Right lobe of liver (tissue), 6 donors: Measurements from ENCODE around the gene WNT16. TPM values are rescaled to one million over a fixed set of nuclear protein-coding genes. Genes with fewer than 3 reads are reported as not detected.

Experiments used
- ATAC-seq, 4 donors: fragments of 200-7000 bp; cut with Tn5 transposase; one replicate each; pipeline ENCODE4 v1.9.1; 2020; ENCODE audit warnings: mild to moderate bottlenecking in 4 of 4, moderate library complexity in 4 of 4
- DNase-seq, 3 donors: peaks; one replicate each; pipeline ENCODE4 v3.0.0-alpha.2; 2020
- H3K27ac ChIP-seq, 3 donors: fragments of 200-600 bp; one replicate each; pipeline ENCODE4 v1.8.0; 2022
- H3K27me3 ChIP-seq, 2 donors: fragments of 200-600 bp; one replicate each; pipeline ENCODE4 v1.8.0; 2022
- H3K36me3 ChIP-seq, 4 donors: fragments of 200-600 bp; sonication (generic) in 1 of 4; one replicate each; pipeline versions ENCODE4 v1.5.1 to v1.8.0; 2017 to 2022; ENCODE audit warnings: control low read depth in 1 of 4
- H3K4me1 ChIP-seq, 4 donors: fragments of 200-600 bp; sonication (generic) in 1 of 4; one replicate each; pipeline versions ENCODE4 v1.5.1 to v1.8.0; 2017 to 2022; ENCODE audit warnings: control low read depth in 1 of 4
- H3K4me3 ChIP-seq, 3 donors: fragments of 200-600 bp; one replicate each; pipeline ENCODE4 v1.8.0; 2022
- H3K9me3 ChIP-seq, 4 donors: fragments of 200-600 bp; sonication (generic) in 1 of 4; one replicate each; pipeline versions ENCODE4 v1.5.1 to v1.8.0; 2017 to 2022; ENCODE audit warnings: control low read depth in 1 of 4
- POLR2A ChIP-seq: fragments of 450-650 bp; IDR thresholded peaks from one replicate; pipeline ENCODE4 v1.6.1; 2017; ENCODE audit warnings: antibody characterized with exemption, mild to moderate bottlenecking
- WGBS: methylation state at CpG from one replicate; pipeline ENCODE4 v1.1.6; 2018; ENCODE audit warnings: low coverage, low lambda C conversion rate; ENCODE audit not compliant: insufficient coverage; ENCODE audit errors: missing lambda C conversion rate; 5-methylcytosine and 5-hydroxymethylcytosine counted together
- intact Hi-C, 2 donors: fragments of 100-400 bp; cut with DNase I; formaldehyde crosslinking; loops; one replicate each; pipeline versions ENCODE4 v1.11.2 to v1.14.1; 2022
- total RNA-seq, 6 experiments: library from RNA; depleted of rRNA in 2 of 6; stranded (reverse); fragments of >200 nt in 2 of 6; fragmentation: NEBNext Ultra II Directional in 3 of 6; extraction: Animal tissue kit (Norgen Biotek cat#: 25700) in 3 of 6; gene quantifications; one replicate each; pipeline versions ENCODE4 v1.1.0 to v1.2.4, GENCODE V29; 2016 to 2023
- TF ChIP-seq, protein P1 (sequence below), 4 donors: fragments of 200-600 bp in 3 of 4; fragments of 450-650 bp in 1 of 4; IDR thresholded peaks; one replicate each; pipeline versions ENCODE4 v1.5.1 to v1.8.0; 2016 to 2022; ENCODE audit warnings: antibody characterized with exemption in 4 of 4, mild to moderate bottlenecking in 2 of 4
- donor health status: DM: no; HTN: yes; CAD: no.
- donor health status: DM: no; HTN: no; CAD: no.
- donor health status: DM: no; HTN: no; CAD: no.
- donor health status: DM: no; HTN: yes; CAD: no.
- donor health status: DM: no; HTN: yes; CAD: no.

The WNT16 gene
- total RNA-seq, 6 experiments from 2014 or later: not detected

- H3K27ac ChIP-seq: no peak overlapping the region
- ATAC-seq (no peak), DNase-seq (no peak)
- H3K27me3 ChIP-seq: no peaks in the 10 kb centered on the region
- no peaks in the 10 kb centered on the region for H3K36me3 ChIP-seq
- intact Hi-C loops: no loop called here
- TF ChIP-seq, protein P1, sequence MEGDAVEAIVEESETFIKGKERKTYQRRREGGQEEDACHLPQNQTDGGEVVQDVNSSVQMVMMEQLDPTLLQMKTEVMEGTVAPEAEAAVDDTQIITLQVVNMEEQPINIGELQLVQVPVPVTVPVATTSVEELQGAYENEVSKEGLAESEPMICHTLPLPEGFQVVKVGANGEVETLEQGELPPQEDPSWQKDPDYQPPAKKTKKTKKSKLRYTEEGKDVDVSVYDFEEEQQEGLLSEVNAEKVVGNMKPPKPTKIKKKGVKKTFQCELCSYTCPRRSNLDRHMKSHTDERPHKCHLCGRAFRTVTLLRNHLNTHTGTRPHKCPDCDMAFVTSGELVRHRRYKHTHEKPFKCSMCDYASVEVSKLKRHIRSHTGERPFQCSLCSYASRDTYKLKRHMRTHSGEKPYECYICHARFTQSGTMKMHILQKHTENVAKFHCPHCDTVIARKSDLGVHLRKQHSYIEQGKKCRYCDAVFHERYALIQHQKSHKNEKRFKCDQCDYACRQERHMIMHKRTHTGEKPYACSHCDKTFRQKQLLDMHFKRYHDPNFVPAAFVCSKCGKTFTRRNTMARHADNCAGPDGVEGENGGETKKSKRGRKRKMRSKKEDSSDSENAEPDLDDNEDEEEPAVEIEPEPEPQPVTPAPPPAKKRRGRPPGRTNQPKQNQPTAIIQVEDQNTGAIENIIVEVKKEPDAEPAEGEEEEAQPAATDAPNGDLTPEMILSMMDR (IDR thresholded peaks at IDR 0.05): no peak
- TF ChIP-seq POLR2A: no peak
- WGBS: 100% methylated on average over 1 of the region's 1 CpG
- peaks cover 0 to 10% (median 0%) of the 10 kb centered on the region in 4 donors for H3K4me1 ChIP-seq
- H3K9me3 ChIP-seq: no peaks in the 10 kb centered on the region
- no peak overlapping the region for H3K4me3 ChIP-seq
These were observed 24.6 kb upstream of the WNT16 start for GRCh38 chr7:121304102-121304658.

DNA sequence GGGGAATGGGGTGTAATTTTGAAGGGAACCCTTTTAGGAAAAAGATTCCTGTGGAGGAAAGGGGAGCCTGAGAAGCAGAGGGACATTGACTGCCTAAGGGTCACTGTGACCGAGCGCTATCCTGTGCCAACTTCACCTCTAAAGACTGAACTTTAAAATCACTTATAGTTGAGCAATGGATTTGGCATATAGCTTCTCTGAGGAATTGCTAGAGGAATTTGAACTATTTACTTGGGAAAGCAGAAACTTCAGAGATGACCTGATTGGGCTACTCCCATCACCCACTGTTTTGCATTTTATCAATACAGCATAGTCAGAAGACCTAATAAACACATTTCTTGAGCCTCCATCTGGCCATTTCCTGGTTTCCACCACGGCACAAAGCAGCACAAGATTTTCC, 23.7 kb upstream of the WNT16 start:
- no peaks in the 10 kb centered on the region for H3K36me3 ChIP-seq
- H3K27me3 ChIP-seq: no peaks in the 10 kb centered on the region
- peaks cover 0 to 10% (median 0%) of the 10 kb centered on the region in 4 donors for H3K4me1 ChIP-seq
- DNase-seq: no peak
- H3K4me3 ChIP-seq: no peak overlapping the region
- WGBS: 26% methylated on average over 2 of the region's 3 CpGs
- H3K27ac ChIP-seq: no peak overlapping the region
- peak in 2 of 4 donors; percentile 78 to 81 for ATAC-seq
- intact Hi-C loops: no loop called here
- no peaks in the 10 kb centered on the region for H3K9me3 ChIP-seq
- TF ChIP-seq, protein P1 (IDR thresholded peaks at IDR 0.05): no peak
- no peak for TF ChIP-seq POLR2A

DNA sequence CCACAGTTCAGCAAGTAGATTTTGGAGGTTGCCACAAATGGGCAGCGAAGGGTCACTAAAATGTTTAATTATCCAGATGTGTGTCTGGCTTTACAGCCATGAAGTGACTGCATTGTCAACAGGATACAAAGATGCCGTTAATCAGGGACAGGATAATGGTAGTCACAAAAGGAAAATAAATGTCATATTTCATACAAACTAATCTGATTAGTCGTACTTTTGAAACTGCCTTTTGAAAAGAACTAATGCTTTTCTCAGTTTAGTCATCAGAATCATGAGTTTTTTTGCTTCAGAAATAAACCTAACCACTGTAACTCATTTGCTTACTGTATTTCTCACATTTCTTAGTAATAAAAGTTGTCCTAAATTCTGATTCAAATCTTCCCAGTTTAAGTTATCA, 22.2 kb upstream of the WNT16 start:
- no peak for TF ChIP-seq POLR2A
- TF ChIP-seq, protein P1 (IDR thresholded peaks at IDR 0.05): no peak
- peaks cover 0 to 10% (median 0%) of the 10 kb centered on the region in 4 donors for H3K4me1 ChIP-seq
- no peak for DNase-seq
- H3K9me3 ChIP-seq: no peaks in the 10 kb centered on the region
- no peak overlapping the region for H3K4me3 ChIP-seq
- no peaks in the 10 kb centered on the region for H3K27me3 ChIP-seq
- no peak overlapping the region for H3K27ac ChIP-seq
- 42% methylated on average over 3 of the region's 3 CpGs for WGBS
- no peak for ATAC-seq
- intact Hi-C loops: no loop called here
- no peaks in the 10 kb centered on the region for H3K36me3 ChIP-seq

DNA sequence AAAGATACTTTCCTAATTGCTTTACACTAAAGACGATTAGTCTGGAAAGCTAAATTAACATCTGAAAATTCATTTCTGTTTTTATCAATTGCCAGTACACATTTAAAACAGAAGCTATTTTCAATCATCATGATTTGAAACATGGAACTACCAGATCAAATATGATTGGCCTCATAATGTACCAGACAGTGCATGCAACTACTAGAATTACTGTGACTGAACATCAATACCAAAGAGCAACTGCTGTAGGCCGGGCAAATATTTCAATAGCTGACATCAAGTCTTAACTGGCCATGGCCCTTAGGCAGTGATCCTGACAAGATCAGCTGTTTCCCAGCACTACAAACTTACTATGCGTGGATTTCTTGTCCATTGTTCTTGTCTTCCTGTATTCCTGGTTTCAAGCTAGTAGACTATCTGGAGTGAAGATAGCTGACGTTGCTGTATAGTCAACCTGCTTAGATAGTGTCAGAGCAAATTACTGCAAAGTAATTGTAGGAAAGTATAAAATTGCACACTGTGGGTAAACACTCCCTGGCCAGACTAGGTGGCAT, 21.7 kb upstream of the WNT16 start:
- DNase-seq (no peak), ATAC-seq (peak in 3 of 4 donors; percentile 28 to 55 (median 36))
- no peaks in the 10 kb centered on the region for H3K27me3 ChIP-seq
- WGBS: 61% methylated on average over 4 of the region's 4 CpGs
- no peaks in the 10 kb centered on the region for H3K36me3 ChIP-seq
- peaks cover 0 to 10% (median 0%) of the 10 kb centered on the region in 4 donors for H3K4me1 ChIP-seq
- H3K9me3 ChIP-seq: no peaks in the 10 kb centered on the region
- no peak for TF ChIP-seq POLR2A
- TF ChIP-seq, protein P1 (IDR thresholded peaks at IDR 0.05): no peak
- no peak overlapping the region for H3K27ac ChIP-seq
- intact Hi-C loops: no loop called here
- no peak overlapping the region for H3K4me3 ChIP-seq
